ENCODE data around the gene PRSS22.

The PRSS22 gene

DNA sequence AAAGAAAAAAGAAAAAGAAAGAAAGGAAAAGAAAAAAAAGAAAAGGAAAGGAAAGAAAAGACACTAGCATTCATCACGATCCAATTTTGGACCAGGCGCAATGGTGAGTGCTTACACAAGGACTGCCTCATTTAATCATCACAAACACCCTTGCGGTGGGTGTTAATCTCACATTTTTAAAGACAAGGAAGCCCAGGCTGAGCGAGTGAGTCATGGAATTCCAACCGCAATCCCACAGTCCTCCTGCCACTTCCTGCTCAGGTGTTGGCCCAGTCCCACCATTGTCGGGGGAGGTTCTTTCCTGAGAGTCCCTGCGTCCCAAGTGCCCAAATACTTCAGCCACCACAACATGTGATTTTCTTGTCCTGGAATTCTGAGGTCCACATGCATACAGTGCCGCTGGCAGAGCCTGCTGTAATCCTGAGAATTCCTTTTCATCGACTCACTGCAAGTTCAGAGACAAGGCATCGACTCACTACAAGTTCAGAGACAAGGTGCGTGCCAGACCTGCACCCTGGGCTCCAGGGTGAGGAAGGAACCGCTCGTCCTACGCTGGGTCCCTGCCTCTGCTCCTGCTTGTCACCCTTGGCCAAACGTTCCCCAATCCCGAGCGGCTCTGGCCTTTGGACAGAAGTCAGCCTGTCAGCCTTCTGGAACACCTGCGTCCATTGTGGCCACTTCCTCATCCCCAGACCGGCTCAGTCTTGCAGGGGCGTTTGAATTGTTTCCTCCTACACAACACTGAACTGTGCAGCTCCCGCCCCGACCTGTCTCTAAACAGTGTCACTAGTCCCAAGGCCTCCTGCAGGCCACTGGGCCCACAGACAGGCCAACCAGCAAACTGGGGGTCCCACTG lies 22.1 kb downstream of the PRSS22 start:
- Mint-ChIP-seq H3K4me3 (no peak overlapping the region), H3K36me3 (ENCODE audit: low read depth) (no peaks in the 10 kb centered on the region), H3K4me1 (peaks cover 5% of the 10 kb centered on the region), H3K9me3 (no peaks in the 10 kb centered on the region), H3K27me3 (ENCODE audit: low read depth, poor library complexity) (peaks cover 56% of the 10 kb centered on the region), H3K27ac (no peak overlapping the region)
- no peak for DNase-seq
- TF ChIP-seq, protein P1, sequence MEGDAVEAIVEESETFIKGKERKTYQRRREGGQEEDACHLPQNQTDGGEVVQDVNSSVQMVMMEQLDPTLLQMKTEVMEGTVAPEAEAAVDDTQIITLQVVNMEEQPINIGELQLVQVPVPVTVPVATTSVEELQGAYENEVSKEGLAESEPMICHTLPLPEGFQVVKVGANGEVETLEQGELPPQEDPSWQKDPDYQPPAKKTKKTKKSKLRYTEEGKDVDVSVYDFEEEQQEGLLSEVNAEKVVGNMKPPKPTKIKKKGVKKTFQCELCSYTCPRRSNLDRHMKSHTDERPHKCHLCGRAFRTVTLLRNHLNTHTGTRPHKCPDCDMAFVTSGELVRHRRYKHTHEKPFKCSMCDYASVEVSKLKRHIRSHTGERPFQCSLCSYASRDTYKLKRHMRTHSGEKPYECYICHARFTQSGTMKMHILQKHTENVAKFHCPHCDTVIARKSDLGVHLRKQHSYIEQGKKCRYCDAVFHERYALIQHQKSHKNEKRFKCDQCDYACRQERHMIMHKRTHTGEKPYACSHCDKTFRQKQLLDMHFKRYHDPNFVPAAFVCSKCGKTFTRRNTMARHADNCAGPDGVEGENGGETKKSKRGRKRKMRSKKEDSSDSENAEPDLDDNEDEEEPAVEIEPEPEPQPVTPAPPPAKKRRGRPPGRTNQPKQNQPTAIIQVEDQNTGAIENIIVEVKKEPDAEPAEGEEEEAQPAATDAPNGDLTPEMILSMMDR (IDR thresholded peaks at IDR 0.05): no peak

DNA sequence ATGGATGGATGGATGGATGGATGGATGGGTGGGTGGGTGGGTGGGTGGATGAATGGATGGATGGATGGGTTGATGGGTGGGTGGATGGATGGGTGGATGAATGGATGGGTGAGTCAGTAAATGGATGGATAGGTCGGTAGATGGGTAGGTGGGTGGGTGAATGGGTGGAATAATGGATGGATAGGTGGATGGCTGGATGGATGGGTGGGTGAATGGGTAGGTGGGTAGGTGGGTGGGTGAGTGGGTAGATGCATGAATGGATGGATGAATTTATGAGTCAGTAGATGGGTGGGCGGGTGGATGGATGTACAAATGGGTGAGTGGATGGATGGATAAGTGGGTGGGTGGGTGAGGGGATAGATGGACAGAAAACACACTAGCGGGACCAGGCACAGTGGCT lies 23.0 kb downstream of the PRSS22 start:
- Mint-ChIP-seq H3K4me3 (no peak overlapping the region), H3K9me3 (no peaks in the 10 kb centered on the region), H3K27ac (no peak overlapping the region), H3K27me3 (ENCODE audit: low read depth, poor library complexity) (peaks cover 56% of the 10 kb centered on the region), H3K4me1 (peaks cover 5% of the 10 kb centered on the region), H3K36me3 (ENCODE audit: low read depth) (no peaks in the 10 kb centered on the region)
- TF ChIP-seq, protein P1 (IDR thresholded peaks at IDR 0.05): no peak
- no peak for DNase-seq

DNA sequence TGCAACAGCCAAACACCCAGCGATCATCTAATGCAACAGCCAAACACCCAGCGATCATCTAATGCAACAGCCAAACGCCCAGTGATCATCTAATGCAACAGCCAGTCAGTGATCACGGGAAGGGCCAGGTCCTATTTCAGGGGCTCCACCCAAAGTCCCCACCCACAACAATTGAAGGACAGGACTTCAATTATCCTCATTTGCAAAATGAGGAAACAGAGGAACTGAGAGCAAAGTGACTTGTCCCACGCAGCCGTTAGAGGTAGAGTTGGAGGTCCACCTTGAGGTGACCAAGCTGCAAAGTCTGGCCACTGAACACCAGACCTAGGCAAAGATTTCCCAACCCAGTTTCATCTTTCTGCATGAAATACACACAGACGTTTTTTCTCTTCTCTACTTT lies 24.2 kb downstream of the PRSS22 start:
- Mint-ChIP-seq H3K4me3 (no peak overlapping the region), H3K4me1 (peaks cover 5% of the 10 kb centered on the region), H3K27me3 (ENCODE audit: low read depth, poor library complexity) (peaks cover 57% of the 10 kb centered on the region), H3K9me3 (no peaks in the 10 kb centered on the region), H3K27ac (no peak overlapping the region), H3K36me3 (ENCODE audit: low read depth) (no peaks in the 10 kb centered on the region)
- DNase-seq: no peak
- TF ChIP-seq, protein P1 (IDR thresholded peaks at IDR 0.05): no peak

GRCh38 chr16:2831203-2831602 lies 26.8 kb downstream of the PRSS22 start:
- Mint-ChIP-seq H3K4me1 (no peaks in the 10 kb centered on the region), H3K27me3 (ENCODE audit: low read depth, poor library complexity) (peaks cover 58% of the 10 kb centered on the region), H3K9me3 (no peaks in the 10 kb centered on the region), H3K4me3 (no peak overlapping the region), H3K27ac (no peak overlapping the region), H3K36me3 (ENCODE audit: low read depth) (no peaks in the 10 kb centered on the region)
- TF ChIP-seq, protein P1 (IDR thresholded peaks at IDR 0.05): no peak
- DNase-seq: no peak

DNA sequence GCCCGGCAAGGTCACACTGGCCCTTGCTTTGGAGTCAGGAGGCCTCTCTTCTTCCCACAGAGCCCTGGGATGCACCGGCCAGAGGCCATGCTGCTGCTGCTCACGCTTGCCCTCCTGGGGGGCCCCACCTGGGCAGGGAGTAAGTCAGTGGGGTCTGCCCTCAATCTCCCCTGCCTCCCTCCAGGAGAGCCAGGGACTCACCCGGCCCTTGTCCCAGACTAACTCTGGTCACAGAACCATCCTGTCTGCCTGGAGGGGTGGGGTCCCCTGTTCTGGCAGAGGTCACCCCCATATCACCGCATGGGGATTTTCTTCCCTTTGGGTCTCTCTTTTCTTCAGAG lies 27.6 kb downstream of the PRSS22 start:
- DNase-seq: no peak
- TF ChIP-seq, protein P1 (IDR thresholded peaks at IDR 0.05): no peak
- Mint-ChIP-seq H3K27me3 (ENCODE audit: low read depth, poor library complexity) (peaks cover 53% of the 10 kb centered on the region), H3K36me3 (ENCODE audit: low read depth) (no peaks in the 10 kb centered on the region), H3K27ac (no peak overlapping the region), H3K4me1 (no peaks in the 10 kb centered on the region), H3K4me3 (no peak overlapping the region), H3K9me3 (no peaks in the 10 kb centered on the region)
